IPS-15b (cell line): ENCODE results near the gene DIO3.
A peak's percentile ranks its signal among the peaks of the same experiment; 100 is the strongest.
"Not testable (repeated sequence)": the region's sequence is repeated elsewhere in the genome, so short reads cannot be mapped to it uniquely, and the experiment has no call there.

Source experiments
- H3K27me3 ChIP-seq: one replicate; pipeline ENCODE4 v1.6.1; 2013; ENCODE audit warnings: low read length; ENCODE audit not compliant: control insufficient read depth, insufficient read depth
- H3K36me3 ChIP-seq: one replicate; pipeline ENCODE4 v1.6.1; 2013; ENCODE audit warnings: low read length; ENCODE audit not compliant: control insufficient read depth, insufficient read depth
- H3K4me1 ChIP-seq: one replicate; pipeline ENCODE4 v1.6.1; 2013; ENCODE audit warnings: mild to moderate bottlenecking, low read length; ENCODE audit not compliant: control insufficient read depth, insufficient read depth
- H3K4me3 ChIP-seq: one replicate; pipeline ENCODE4 v1.5.1; 2013; ENCODE audit warnings: low read depth, low read length
- H3K9ac ChIP-seq: one replicate; pipeline ENCODE4 v1.6.1; 2013; ENCODE audit warnings: low read depth, mild to moderate bottlenecking, low read length
- H3K9me3 ChIP-seq: one replicate; pipeline ENCODE4 v1.6.1; 2013; ENCODE audit warnings: mild to moderate bottlenecking, low read length; ENCODE audit not compliant: control insufficient read depth, insufficient read depth

DIO3 gene

DNA sequence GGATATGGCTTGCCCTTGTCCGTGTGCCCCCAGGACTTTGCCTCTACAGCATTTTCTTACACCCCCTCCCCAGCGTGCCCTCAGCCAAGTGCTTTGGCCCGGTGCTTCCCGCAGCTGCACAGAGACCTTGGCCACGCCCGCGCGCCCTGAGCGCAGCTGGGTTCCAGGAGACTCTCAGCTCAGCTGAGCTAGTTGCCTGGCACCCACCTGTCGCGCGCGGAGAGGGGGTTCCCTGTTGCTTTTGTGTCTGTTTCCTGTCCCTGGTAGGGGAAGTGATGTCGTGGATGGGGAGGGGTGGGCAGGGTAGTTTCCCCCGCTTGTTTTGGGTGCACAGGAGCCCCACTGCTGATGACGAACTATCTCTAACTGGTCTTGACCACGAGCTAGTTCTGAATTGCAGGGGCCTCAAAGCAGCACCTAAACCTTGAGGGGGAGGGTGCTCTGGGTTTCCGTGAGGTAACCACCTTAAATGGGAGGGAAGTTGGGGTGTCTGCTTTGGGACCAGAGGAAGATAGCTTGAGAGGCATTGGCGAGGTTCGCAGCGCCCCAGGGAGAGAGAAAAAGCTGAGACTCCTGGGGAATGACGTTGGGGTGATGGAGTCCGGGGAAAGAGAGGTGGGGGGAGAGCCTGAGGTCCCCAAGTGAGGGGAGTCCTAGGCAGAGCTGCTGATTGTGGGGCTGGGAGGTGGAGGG lies 1.5 kb downstream of the DIO3 start:
- H3K27me3 ChIP-seq = peaks cover 90% of the 10 kb centered on the region
- peak overlapping the region; percentile 43 for H3K4me3 ChIP-seq
- peaks cover 9% of the 10 kb centered on the region for H3K9me3 ChIP-seq
- H3K36me3 ChIP-seq = no peaks in the 10 kb centered on the region
- H3K4me1 ChIP-seq = no peaks in the 10 kb centered on the region
- H3K9ac ChIP-seq = no peak overlapping the region

DNA sequence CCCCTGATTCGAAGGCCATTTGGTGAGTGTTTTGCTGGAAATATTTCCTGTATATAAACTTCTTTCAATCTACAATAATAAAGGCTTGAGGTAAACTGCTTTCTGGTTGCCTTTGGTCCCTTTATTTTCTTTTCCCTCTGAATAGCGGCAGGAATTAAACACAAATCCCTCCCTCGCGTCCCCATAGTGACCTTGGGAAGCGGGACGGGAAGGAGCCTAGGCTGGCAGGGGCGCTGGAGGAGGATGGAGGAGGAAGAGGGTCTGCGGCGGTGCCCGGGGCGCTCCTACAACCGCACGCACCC lies 2.0 kb downstream of the DIO3 start:
- Histone ChIP-seq H3K9ac (no peak overlapping the region), H3K27me3 (peaks cover 90% of the 10 kb centered on the region), H3K4me3 (peak overlapping the region; percentile 43), H3K36me3 (no peaks in the 10 kb centered on the region), H3K9me3 (peaks cover 9% of the 10 kb centered on the region), H3K4me1 (no peaks in the 10 kb centered on the region)

DNA sequence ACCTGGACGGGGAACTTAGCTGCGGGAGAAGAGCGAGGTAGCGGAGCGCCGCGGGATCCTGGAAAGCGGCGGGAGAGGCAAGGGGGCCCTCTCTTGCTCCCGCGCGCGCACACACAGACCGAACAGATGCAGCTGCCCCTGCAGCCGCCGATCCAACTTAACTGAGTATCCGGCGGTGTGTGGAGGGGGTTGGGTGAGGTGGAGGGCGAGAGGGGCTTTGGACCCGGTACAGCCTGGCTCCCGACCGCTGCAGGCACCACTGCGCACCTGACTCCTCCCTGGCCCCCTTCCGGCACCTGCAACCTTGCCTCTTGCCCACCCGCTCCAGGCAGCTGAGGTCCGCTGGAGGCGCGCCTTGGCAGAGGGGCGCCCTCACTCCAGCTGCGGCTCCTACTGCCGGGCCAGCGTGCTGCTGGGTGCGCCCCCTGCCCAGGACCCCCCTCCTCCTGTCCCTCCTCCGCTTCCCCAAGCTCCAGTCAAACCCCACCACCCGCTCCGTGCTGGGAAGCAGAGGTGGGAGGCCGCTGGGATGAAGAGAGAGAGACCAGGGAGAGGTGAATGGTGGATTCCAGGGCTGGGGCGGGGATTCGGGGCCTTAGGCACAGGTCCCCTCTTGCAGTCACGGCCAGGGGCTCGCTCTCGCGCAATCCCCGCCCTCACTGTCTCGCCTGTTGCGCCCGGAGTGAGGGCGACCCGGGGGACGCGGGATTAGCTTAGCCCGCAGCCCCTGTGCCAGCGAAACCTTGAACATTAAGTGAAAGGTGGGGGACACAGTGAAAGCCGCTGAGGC lies 2.6 kb downstream of the DIO3 start:
- Histone ChIP-seq H3K4me3 (peak overlapping the region; percentile 43), H3K9ac (no peak overlapping the region), H3K9me3 (peaks cover 9% of the 10 kb centered on the region), H3K27me3 (peaks cover 90% of the 10 kb centered on the region), H3K36me3 (no peaks in the 10 kb centered on the region), H3K4me1 (no peaks in the 10 kb centered on the region)

DNA sequence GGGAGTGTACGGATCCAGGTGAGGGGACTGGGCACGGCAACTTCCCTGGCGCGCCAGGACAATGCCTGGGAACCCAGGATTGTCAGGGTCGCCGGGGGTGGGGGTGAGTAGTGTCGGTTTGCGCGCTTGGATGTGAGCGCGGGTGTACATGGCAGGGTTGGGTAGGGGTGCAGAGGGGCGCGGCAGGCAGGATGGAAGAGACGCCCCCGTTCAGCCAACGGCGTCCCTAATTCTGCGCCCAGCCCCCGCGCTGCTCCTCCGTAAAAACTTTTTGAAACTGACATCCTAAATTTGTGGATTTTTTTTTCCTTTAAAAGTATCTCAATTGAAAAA lies 3.1 kb downstream of the DIO3 start:
- Histone ChIP-seq H3K9me3 (peaks cover 9% of the 10 kb centered on the region), H3K36me3 (no peaks in the 10 kb centered on the region), H3K4me1 (no peaks in the 10 kb centered on the region), H3K9ac (no peak overlapping the region), H3K27me3 (peaks cover 86% of the 10 kb centered on the region), H3K4me3 (peak overlapping the region; percentile 43)

DNA sequence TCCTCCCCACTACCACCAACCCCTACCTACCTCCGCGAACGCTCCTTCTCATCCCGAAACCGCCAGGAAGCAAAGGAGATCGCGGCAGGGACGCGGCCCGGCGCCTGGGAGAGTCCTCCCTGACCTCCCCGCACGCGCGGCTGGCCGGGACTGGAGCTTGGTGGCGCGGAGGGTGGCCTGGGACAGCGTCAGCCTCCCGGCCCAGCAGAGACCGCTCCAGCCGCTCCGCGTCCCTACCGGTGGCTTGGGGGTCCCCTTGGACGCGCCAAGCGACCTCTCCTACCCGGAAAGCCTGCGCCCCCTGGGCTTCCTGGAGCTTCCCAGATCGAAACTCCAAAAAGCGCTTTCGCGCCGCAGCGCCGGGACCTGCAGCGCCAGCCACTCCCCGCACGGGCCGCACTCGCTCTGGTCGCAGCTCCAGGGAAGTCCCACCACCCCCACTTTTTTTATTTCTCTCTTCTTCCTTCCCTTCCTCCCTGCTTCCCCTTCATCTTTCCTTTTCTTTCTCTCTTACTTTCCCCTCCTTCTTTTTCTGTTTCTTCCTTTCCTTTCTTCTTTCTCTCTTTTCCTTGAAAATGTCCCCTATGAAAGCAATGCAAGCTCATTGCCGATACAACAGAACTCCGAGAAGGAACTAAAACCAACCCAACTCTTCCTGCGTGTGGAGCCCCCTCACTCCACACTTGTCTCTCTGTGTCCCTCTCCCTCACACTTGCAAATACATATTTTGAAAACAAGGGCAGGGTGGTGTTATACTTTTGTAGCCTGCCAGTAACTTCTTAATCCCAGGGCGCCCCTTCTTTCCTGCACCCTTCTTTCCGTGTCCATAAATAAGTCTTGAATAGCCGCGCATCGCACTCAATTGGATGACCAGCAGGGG lies 3.8 kb downstream of the DIO3 start:
- Histone ChIP-seq H3K36me3 (no peaks in the 10 kb centered on the region), H3K27me3 (peaks cover 82% of the 10 kb centered on the region), H3K4me1 (no peaks in the 10 kb centered on the region), H3K4me3 (peak overlapping the region; percentile 43), H3K9me3 (peaks cover 9% of the 10 kb centered on the region), H3K9ac (no peak overlapping the region)

DNA sequence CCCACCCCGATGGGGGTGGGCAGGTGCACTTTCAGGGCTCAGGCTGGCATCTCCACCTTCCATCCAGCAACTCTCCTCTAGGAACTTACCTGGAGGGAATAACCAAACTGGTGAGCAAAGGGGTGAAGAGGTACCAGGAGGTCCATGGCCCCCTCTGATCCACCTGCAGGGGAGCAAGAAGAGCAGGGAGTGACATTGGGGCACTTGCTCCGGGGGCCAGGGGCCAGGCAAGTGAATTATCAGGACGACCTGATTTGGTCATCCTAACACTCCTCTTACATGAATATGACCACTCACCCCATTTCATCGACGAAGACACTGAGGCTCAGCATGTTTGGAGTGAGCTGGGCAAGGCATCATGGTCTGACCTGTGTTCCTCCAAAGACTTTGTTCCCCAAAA lies 6.0 kb downstream of the DIO3 start:
- Histone ChIP-seq H3K4me3 (no peak overlapping the region), H3K9me3 (peaks cover under 1% of the 10 kb centered on the region), H3K4me1 (no peaks in the 10 kb centered on the region), H3K36me3 (no peaks in the 10 kb centered on the region), H3K27me3 (peaks cover 76% of the 10 kb centered on the region), H3K9ac (no peak overlapping the region)

DNA sequence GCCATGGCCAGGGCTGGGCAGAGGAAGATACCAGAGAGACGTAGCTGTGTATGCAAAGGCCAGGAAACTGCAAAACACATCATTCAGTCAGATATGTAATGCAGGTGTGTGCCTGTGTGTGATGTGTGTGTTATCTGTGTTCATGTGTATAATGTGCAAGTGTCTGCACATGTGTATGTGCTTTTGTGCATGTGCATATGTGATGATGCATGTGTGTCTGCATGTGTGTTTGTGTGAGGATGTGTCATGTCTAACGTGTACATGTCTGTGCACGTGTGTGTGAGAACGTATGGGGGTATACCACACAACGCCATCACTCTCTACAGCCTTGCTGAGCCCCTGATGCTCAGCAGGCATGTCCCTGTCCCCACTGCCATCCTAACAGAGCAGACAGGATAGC lies 9.7 kb downstream of the DIO3 start:
- Histone ChIP-seq H3K27me3 (peaks cover 39% of the 10 kb centered on the region), H3K9me3 (no peaks in the 10 kb centered on the region)

DNA sequence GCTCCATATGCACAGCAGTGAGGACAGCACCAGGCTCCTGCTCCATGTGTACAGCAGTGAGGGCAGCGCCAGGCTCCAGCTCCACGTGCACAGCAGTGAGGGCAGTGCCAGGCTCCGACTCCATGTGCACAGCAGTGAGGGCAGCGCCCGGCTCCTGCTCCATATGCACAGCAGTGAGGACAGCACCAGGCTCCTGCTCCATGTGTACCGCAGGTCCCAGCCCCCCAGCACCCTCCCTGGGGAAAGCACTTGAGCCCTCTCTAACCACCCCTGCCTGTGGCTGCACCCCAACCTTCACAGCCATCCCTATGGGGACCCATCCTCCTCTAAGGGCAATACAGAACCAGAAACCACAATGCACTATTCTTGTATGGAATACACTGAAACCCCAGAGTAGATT lies 11.2 kb downstream of the DIO3 start:
- H3K9me3 ChIP-seq, H3K36me3 ChIP-seq, H3K4me3 ChIP-seq, H3K9ac ChIP-seq, H3K4me1 ChIP-seq: not testable (repeated sequence)
- H3K27me3 ChIP-seq = peaks cover 24% of the 10 kb centered on the region

More for the DNA sequence above, 9.7 kb downstream of the DIO3 start:
- Histone ChIP-seq H3K4me3 (no peak overlapping the region), H3K36me3 (no peaks in the 10 kb centered on the region), H3K9ac (no peak overlapping the region), H3K4me1 (no peaks in the 10 kb centered on the region)

DNA sequence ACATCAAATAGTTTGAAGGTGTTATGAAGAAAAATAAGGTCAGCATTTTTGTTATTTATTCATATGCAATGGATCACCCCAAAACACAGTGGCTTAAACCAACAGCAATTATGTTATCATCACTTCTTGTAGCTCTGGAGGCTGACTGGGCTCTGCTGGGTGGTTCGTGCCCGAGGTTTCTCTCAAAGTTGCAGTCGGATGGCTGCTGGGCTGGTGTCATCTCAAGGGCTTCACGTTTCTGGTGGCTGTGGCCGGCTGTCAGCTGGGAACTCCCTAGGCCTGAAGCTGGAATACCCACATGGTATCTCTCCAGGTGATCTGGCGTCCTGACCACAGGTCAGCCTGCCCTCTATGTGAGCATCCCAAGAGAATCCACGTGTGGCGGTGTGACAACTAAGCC lies 12.0 kb downstream of the DIO3 start:
- Histone ChIP-seq H3K4me1 (no peaks in the 10 kb centered on the region), H3K9me3 (no peaks in the 10 kb centered on the region), H3K36me3 (no peaks in the 10 kb centered on the region), H3K4me3 (no peak overlapping the region), H3K27me3 (peaks cover 16% of the 10 kb centered on the region), H3K9ac (no peak overlapping the region)

DNA sequence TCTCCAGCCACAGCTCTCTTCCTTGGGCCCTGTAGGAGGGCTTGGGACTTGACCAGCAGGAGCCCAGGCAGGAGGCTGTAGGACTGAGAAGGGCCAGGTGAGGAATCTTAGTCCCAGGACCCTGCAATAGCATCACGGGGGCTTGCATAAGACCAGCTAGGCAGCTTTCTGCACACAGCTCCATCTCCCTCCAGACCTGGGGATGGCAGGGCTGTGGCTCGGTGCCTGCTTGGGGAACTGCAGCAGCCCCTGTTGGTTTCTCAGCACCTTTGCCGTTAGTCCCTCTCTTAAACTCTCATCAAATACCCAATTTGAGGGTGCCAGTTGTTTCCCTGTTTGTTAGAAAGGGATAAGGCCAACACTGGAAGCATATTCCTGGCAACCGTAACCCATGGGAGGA lies 14.3 kb downstream of the DIO3 start:
- no peaks in the 10 kb centered on the region for H3K4me1 ChIP-seq
- peaks cover 6% of the 10 kb centered on the region for H3K27me3 ChIP-seq
- H3K36me3 ChIP-seq = no peaks in the 10 kb centered on the region
- no peaks in the 10 kb centered on the region for H3K9me3 ChIP-seq
- no peak overlapping the region for H3K9ac ChIP-seq
- no peak overlapping the region for H3K4me3 ChIP-seq

DNA sequence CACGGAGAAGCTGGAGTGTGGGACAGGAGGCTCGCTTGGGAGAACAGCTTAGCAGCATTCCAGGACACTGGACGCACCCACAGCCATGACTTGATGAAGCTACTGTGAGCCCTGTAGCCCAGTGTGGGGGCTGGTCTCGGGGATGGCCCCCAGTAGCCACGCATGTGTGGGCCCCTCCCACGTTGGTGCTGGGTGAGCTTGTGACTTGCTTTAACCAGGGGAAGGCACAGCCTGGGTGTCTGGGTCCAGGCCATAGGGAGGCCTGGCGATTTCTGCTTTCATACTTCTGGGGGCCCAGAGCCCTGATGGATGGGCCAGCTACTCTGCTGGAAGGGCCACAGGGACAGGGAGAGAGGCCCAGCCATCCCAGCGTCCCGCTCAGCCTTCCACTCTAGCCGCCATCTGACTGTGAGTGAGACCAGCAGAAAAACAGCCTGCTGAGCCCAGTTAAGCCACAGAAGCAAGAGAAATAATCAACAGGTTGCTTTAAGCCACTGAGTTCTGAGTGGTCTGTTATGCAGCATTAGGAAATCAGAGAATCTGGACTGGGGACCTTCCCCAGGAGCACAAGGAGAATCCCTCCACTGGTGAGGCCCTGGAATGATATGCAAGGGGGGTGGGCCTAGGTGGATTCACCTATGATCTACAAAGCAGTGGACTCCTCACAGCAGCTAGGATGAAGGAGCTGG lies 16.1 kb downstream of the DIO3 start:
- Histone ChIP-seq H3K4me3 (no peak overlapping the region), H3K9ac (no peak overlapping the region), H3K36me3 (no peaks in the 10 kb centered on the region), H3K9me3 (no peaks in the 10 kb centered on the region), H3K4me1 (no peaks in the 10 kb centered on the region), H3K27me3 (no peaks in the 10 kb centered on the region)
